Liver (tissue), 3 donors: ENCODE results near the gene CDIPT.

Source experiments
- GABPA ChIP-seq, 2 donors: IDR thresholded peaks in 1 of 2; conservative IDR thresholded peaks in 1 of 2; 2 replicates each; pipeline ENCODE4 v1.6.1; 2016; ENCODE audit warnings: antibody characterized with exemption in 2 of 2, mild to moderate bottlenecking in 1 of 2, moderate library complexity in 1 of 2
- SP1 ChIP-seq: IDR thresholded peaks from 2 replicates; pipeline ENCODE4 v1.6.1; 2018; ENCODE audit warnings: antibody characterized with exemption, mild to moderate bottlenecking
- TF ChIP-seq, protein P1 (sequence below): fragments of 150-350 bp; IDR thresholded peaks from 2 replicates; pipeline ENCODE4 v1.5.1; 2017; ENCODE audit warnings: improper control_type of control experiment, low read depth, low read length; ENCODE audit not compliant: missing input control
- donor health status: healthy.
- donor health status: healthy.

DNA sequence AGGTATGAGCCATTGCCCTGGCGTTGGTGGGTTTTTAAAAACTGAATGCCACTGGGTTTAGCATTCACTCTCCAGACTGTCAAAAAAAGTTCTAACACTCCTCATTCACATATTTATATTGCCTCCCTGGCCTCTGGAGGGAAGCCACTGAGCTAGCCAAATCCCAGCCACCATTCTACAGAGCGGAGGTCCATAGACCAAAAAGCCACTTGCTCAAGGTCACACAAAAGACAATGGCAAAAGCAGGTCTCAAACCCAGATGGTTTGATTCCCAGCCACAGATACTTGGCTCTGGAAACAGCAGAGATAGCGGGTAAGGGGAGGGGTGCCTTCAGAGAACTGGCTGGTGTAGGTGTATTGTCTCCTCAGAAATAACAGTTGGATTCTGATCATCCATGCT lies 18.0 kb upstream of the CDIPT start:
- TF ChIP-seq, protein P1, sequence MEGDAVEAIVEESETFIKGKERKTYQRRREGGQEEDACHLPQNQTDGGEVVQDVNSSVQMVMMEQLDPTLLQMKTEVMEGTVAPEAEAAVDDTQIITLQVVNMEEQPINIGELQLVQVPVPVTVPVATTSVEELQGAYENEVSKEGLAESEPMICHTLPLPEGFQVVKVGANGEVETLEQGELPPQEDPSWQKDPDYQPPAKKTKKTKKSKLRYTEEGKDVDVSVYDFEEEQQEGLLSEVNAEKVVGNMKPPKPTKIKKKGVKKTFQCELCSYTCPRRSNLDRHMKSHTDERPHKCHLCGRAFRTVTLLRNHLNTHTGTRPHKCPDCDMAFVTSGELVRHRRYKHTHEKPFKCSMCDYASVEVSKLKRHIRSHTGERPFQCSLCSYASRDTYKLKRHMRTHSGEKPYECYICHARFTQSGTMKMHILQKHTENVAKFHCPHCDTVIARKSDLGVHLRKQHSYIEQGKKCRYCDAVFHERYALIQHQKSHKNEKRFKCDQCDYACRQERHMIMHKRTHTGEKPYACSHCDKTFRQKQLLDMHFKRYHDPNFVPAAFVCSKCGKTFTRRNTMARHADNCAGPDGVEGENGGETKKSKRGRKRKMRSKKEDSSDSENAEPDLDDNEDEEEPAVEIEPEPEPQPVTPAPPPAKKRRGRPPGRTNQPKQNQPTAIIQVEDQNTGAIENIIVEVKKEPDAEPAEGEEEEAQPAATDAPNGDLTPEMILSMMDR: no peak
- TF ChIP-seq SP1: no peak
- TF ChIP-seq GABPA (IDR thresholded peaks at IDR 0.05 in 1 of 2, conservative IDR thresholded peaks at IDR 0.05 in 1 of 2): no peak
